ENCODE results near the gene RLBP1.
A peak's percentile ranks its signal among the peaks of the same experiment; 100 is the strongest.

RLBP1 gene

DNA sequence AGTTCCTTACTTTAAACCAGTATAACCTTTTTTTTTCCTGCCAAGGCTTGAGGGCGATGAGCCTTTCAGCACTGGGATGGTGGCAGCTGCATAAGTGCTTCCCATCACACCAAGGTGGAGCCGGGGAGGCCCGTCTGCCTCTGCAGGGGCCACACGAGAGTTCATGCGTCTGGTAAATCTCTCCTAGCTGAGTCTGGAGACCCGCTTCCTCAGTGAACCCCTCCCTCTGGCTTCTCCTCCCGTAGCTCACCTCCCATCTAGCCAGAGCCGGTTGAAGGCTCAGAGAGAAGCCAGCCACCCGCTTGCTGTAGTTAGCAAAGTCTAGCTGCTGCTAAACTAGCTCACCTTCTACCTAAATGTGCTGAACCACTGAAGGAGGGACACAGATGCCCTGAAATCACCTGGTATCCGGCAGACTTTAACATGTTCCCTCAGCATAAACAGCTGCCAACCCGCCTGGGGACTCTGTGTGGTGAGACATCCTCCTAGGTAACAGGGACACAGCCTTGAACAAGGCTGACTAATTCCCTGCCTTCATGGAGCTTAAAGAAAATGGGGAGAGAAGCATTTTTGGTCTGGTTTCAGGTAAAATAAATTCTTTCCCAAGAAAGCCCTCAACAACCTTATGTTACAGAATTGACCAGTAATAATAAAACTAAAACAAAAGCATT, 42.9 kb downstream of the RLBP1 start:
- no peak for DNase-seq (ENCODE audit: low read depth)

DNA sequence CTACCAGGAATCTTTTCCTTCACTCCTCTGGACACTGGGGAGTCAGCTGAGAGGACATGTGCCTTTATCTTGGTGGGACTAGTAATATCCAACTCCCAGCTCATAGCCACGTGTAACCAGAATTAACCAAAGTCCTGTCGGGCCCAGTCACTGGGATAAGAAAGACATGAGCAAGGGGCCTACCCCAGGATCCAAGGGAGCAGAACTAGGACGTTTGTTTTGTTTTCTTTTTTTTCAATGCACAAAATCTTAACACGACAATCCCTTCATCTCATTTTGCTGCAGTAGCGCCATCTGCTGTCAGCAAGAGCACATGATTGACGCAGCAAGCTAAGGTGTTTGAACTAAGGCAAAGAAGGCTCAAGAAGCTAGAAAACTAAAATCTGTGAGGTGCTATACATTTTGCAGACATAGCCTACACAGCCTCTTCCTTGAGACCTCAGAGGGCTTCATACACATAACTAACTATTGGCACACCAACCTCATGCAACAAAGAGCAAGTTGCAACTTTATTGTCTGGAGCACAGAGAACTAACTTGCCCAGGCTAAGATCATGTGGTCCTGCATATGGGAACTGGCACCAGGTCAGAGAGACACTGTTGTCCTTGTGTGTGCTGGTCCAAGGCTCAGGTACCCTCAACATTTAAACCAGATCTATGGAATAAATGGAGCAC, 43.6 kb downstream of the RLBP1 start:
- peak; percentile 16 for DNase-seq (ENCODE audit: low read depth)

DNA sequence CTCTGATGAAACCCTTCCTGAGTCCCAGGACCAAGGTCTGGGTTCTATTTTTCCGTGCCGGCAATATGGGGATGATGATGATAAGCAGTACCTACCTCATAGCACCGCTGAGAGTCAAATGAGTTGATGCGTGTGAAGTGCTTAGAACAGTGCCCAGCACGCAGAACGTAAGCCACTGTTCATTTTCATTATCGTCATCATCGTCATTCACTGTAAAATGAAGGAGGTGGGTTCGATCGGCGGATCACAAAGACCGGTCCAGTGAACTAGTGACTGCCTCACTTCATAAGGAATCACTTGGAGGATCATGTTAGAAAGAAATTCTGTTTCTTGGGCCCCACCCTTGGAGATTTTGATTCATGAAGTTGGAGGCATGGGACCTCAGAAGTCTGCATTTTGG, 44.3 kb downstream of the RLBP1 start:
- DNase-seq (ENCODE audit: low read depth), result no peak

DNA sequence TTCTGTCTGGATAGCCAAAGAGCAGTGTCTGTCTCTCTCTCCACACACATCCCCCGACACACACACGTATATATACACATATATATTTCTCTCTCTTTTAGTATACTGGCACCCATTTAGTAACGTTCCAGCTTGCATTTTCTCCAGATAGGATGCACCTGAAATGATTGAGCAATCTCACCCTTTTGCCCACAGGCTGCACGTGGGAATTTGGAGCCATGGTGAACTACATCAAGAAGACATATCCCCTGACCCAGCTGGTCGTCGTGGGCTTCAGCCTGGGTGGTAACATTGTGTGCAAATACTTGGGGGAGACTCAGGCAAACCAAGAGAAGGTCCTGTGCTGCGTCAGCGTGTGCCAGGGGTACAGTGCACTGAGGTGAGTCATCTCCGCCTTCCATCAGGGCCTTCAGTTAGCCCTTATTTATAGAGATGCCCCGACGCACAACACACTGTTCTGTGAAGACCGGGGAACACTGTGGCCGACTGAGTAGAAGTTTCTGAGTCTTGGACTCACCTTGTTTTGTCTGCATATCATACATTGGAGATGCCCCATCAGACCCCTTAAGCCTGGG, 45.7 kb downstream of the RLBP1 start:
- DNase-seq (ENCODE audit: low read depth), result no peak

DNA sequence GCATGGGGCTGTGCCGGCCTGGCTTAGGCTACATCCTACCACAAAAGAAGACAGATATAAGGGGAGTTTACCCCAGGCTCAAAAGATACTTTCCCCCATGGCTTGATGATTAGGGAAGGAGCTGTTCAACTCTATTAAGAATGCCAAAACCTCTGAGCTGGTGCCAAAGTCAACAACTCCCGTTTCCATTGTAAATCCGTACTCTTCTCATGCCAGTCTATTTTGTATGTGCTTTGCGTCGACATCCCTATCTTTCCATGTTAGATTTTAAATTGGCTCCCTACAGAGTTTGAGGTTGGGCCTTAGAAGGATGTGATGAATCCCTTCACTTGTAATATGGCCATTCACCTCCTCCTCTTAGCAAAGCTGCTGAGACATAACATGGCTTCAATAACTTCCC, 46.9 kb downstream of the RLBP1 start:
- DNase-seq (ENCODE audit: low read depth), result no peak

DNA sequence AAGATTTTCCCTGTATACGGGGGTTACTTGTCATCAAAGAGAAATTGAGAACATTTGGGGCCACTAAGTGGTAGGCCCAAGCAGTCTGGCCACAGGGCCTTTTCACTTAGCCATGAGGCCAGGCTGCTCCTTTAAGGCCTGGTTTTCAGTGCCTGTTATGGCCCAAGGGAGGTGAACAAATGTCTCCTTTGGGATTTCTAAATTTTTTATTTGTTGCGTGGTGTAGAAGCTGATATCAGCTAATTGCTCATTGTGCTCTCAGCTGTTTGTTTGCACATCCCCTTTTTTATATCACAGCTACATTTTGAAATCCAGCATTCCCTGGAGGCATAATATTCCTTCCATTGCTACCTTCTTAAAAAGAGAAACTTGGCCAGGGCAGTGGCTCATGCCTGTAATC, 48.5 kb downstream of the RLBP1 start:
- no peak for DNase-seq (ENCODE audit: low read depth)

DNA sequence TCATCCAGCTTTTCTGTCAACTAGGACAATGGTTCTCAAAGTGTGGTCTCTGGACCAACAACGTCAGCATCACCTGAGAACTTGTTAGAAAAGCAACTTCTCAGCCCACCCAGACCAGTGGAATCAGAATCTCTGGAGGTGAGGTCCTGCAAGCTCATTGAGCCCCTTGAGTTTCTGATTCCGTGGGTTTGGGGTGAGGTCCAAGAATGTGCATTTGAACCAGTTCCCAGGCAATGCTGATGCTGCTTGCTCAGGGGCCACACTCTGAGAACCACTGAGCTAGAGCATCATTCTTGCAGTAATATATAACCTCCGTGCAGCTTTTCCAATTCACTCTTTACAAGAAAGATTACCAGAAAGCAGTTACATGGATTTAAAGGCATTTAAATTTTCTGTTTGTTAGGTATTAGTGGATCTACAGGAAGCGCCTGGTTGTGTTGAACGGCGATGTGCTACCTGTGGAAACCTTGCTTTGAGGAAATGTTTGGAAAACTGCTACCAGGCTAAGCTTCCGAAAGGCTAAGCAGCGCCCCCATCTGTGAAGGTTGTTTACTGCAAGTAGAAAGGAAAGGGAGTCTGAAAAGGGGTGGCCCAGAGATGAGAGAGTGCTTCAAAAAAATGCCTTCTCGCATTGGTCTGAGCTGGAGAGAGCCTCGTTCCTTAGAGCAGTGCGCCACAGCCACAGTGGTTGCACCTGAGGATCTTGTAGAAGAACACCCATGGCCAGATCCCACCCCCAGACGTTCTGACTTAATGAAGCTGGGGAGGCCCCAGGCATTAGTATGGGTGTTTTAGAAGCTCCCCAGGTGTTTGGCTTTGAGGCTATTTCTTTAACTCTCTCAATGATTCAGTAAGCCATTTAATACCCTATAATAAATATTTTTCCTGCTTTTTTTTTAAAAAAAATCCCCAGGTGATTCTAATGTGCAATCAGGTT, 50.0 kb downstream of the RLBP1 start:
- no peak for DNase-seq (ENCODE audit: low read depth)

DNA sequence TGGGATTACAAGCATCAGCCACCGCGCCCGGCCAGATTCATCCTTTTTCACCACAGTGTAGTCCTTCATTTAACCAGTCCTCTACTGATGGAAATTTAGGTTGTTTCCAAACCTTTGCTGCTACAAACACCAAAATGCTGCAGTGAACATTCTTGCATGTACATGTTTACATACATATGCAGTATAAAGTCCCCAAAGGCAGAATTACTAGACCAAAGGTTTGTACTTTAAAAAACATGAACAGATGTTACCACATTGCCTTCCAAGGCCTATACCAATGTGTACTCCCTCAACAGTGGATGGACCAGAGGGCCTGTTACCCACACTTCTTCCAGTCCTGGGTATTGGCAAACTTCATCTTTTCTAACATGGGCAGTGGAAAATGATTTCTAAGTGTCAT, 51.0 kb downstream of the RLBP1 start:
- no peak for DNase-seq (ENCODE audit: low read depth)

DNA sequence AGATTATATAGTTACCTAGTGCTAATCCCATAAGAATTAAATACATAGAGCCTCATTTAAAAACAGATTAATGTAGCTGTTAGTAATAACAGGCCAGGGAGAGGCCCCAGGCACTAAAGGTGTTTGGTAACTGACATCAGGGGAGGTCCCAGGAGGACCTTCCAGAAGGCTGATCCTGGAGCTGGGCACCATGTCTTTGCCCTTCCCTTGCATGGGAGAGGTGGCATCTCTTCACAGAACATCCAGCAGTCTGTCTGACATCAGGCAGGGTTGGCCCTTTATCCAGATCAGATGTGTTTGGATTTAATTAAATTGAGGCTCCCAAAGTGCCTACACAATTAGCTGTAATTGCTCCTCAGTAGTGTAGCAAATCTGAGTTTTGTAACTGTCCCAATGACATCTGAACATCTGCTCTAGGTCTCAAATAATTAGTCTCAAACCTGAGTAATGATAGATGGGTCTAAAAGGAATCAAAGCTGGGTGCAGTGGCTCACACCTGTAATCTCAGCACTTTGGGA, 53.0 kb downstream of the RLBP1 start:
- no peak for DNase-seq (ENCODE audit: low read depth)

DNA sequence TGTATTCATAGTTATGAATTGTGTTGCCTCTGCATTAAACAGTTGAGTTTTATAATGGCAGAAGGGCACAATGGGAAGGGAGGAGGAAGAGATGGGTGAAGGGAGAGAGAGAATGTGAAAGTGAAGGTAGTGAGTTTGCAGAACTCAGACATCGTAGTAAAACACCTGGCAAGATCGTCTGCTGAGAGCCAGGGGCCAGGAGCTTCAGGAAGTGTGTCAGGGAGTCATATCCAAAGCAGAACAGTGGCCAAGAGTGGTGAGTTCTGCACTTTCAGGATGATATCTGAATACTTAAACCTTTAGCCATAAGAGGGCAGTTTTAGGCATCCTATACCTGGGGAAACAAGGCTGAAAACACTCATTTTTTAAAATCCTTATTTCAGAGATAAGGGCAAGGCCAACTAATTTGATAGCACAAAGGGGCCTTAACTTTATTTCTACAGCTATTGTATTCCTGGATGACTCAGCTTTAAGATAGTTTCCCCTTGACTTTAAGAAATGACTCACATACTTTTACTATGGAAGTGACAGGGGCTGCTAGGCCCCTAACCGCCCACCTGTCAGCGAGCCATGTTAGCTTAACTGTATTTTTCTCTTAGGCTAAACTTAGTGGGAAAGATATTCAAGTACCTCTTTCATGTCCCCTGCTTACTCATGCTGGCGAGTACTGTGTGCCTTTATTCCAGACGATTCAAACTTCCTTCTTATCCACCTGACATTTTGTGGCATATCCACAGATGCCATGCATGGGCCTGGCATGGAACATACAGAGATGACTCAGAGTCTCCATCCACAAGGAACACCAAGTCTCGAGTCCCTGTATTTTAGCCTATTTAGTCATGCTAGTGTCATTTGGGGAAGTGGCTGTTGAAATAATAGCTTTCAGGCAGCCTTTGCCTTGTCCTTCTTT, 53.9 kb downstream of the RLBP1 start:
- peak; percentile 72 for DNase-seq (ENCODE audit: low read depth)

DNA sequence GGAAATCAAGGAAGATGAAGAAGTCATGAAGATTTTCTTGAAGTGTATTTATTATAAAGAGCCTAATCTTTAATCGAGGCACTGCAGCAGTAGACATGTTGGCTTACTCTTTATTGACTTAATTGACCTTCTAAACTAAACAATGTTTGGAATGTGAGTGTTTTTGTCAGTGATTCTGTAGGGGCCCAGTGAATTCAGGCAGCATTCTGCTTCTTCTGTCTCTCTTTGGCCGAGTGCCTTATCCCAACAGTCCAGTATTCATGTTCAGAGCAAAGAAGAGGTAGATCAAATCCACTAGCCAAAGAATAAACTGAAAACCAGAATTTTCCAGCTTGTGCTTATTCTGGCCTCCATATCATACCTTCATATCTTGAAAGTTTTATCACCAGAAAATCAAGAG, 55.7 kb downstream of the RLBP1 start:
- no peak for DNase-seq (ENCODE audit: low read depth)

DNA sequence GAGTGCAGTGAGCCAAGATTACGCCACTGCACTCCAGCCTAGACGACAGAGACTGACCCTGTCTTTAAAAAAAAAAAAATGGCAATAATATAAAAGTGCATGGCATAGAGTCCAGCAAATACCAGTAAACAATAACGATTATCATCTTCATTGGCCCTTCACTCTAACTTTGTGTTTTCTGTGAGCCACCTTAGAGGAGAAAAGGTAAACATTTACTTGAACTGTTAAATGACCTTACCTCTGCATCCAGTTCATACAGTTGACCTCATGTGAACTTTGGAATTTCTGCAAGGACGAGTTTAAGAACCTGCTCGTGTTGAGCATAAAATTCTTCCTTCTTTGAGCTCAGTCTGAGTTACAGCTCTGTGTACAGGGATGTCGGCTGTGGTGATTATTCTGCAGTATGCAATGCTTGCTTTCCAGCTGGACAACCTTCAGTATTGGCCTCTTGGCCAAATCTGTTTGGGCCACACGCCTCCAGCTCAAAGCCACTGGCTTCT, 56.6 kb downstream of the RLBP1 start:
- no peak for DNase-seq (ENCODE audit: low read depth)

DNA sequence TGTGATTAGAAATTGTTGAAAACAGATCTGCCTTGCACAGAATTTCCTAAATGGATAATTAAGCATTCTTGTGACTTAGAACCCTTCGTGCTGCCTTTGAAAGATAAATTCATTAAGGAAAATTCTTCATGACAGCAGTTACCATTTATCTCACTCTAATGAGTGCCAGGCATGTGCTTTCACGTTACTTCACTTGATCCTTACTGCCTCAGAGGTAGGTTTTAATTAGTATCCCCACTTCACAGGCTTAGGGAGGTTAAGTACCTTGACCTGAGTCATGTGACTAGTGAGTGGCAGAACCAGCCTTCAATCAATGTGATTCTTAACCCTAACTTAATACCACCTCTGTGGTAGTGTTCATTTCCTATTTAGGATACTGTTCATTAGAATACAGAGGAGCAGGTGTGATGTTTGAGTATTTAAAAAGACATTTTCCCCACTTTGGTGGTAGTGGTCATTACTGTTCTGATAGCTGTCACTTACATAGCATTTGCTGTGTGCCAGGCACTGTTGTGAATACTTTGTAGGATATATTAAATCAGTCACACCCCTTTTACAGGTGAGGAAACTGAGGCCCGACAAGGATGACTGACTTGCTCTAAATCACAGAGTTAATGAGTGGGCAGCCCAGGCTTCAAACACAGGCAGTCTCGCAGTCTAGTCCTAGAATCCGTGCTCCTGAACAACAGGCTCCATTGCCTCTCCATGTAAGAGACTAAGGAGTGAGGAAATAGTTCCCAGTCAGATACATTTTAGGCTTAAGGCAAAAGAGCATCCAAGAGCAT, 57.9 kb downstream of the RLBP1 start:
- no peak for DNase-seq (ENCODE audit: low read depth)

DNA sequence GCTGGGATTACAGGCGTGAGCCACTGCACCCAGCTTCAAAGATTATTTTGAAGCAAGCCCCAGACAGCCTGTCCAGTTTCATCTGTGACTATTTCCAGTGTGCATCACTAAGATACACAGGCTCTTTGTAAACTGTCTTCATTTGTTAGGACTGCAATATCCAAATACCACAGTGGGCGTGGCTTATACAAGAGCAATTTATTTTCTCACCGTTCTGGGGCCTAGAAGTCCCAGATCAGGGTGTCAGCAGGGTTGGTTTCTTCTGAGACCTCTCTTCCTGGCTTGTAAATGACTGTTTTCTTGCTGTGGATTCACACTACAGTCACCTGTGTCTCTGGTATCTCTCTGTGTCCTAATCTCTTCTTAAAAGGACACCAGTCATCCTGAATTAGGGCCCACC, 59.7 kb downstream of the RLBP1 start:
- no peak for DNase-seq (ENCODE audit: low read depth)

All from HS-5 (cell line).